Fibroblast of mammary gland (primary cell): Measurements from ENCODE around the gene GALNT12.

Experiments used
- DNase-seq: peaks from one replicate; pipeline ENCODE4 v3.0.0-alpha.2; 2010; ENCODE audit warnings: low read depth
- H3K4me3 ChIP-seq: 2 replicates; pipeline ENCODE4 v1.5.1; 2011; ENCODE audit warnings: low read depth, mild to moderate bottlenecking, low read length, moderate library complexity; ENCODE audit not compliant: control insufficient read depth
- TF ChIP-seq, protein P1 (sequence below): conservative IDR thresholded peaks from 2 replicates; pipeline ENCODE4 v1.5.1; 2011; ENCODE audit warnings: low read depth, low read length, inconsistent platforms; ENCODE audit not compliant: control insufficient read depth, insufficient read depth

The GALNT12 gene

GRCh38 chr9:98821831-98822230 lies 14.4 kb downstream of the GALNT12 start:
- no peak overlapping the region for H3K4me3 ChIP-seq
- TF ChIP-seq, protein P1, sequence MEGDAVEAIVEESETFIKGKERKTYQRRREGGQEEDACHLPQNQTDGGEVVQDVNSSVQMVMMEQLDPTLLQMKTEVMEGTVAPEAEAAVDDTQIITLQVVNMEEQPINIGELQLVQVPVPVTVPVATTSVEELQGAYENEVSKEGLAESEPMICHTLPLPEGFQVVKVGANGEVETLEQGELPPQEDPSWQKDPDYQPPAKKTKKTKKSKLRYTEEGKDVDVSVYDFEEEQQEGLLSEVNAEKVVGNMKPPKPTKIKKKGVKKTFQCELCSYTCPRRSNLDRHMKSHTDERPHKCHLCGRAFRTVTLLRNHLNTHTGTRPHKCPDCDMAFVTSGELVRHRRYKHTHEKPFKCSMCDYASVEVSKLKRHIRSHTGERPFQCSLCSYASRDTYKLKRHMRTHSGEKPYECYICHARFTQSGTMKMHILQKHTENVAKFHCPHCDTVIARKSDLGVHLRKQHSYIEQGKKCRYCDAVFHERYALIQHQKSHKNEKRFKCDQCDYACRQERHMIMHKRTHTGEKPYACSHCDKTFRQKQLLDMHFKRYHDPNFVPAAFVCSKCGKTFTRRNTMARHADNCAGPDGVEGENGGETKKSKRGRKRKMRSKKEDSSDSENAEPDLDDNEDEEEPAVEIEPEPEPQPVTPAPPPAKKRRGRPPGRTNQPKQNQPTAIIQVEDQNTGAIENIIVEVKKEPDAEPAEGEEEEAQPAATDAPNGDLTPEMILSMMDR, result no peak
- DNase-seq, result no peak

GRCh38 chr9:98822661-98823060 lies 15.2 kb downstream of the GALNT12 start:
- TF ChIP-seq, protein P1, result no peak
- H3K4me3 ChIP-seq, result no peak overlapping the region
- DNase-seq, result no peak

GRCh38 chr9:98823666-98824334 lies 16.3 kb downstream of the GALNT12 start:
- TF ChIP-seq, protein P1, result no peak
- no peak for DNase-seq
- H3K4me3 ChIP-seq, result no peak overlapping the region

- DNase-seq, result no peak
- TF ChIP-seq, protein P1, result no peak
Measured at GRCh38 chr9:98825414-98825813, 17.9 kb downstream of the GALNT12 start.

DNA sequence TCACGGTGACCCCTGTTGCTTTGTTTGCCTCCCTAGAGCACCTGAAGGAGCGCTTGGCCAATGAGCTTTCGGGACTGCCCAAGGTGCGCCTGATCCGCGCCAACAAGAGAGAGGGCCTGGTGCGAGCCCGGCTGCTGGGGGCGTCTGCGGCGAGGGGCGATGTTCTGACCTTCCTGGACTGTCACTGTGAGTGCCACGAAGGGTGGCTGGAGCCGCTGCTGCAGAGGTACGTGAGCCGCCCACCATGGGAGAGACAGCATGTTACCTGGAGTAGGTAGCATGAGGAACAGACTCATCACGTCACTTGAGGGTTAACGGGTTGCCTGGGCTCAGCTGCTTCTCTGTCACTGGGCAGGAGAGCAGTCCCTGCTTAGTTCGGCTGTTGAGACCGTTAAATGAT lies 19.2 kb downstream of the GALNT12 start:
- DNase-seq, result no peak
- TF ChIP-seq, protein P1, result no peak
- H3K4me3 ChIP-seq, result no peak overlapping the region

More at GRCh38 chr9:98825414-98825813, 17.9 kb downstream of the GALNT12 start:
- no peak overlapping the region for H3K4me3 ChIP-seq

DNA sequence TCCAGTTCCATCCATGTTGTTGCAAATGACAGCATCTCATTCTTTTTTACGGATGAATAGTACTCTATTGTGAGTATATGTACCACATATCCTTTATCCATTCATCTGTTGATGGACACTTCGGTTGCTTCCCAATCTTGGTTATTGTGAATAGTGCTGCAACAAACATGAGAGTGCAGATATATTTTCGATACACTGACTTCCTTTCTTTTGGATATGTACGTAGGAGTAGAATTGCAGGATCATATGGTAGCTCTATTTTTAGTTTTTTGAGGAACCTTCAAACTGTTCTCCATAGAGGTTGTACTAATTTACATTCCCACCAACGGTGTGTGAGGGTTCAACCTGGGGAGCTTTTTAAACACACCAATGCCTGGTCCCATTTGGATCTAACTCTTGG lies 22.3 kb downstream of the GALNT12 start:
- TF ChIP-seq, protein P1, result no peak

GRCh38 chr9:98830554-98830953 lies 23.1 kb downstream of the GALNT12 start:
- DNase-seq, result no peak
- no peak overlapping the region for H3K4me3 ChIP-seq
- TF ChIP-seq, protein P1, result no peak

More for the DNA sequence above, 22.3 kb downstream of the GALNT12 start:
- H3K4me3 ChIP-seq, result no peak overlapping the region
- DNase-seq, result no peak
